GM13976 (cell line): ENCODE data around the gene NF1.

Experiments used
- DNase-seq: peaks from one replicate; pipeline ENCODE4 v3.0.0; 2012; ENCODE audit warnings: low spot score
- CTCF ChIP-seq: IDR thresholded peaks from 2 replicates; pipeline ENCODE4 v1.5.1; 2012; ENCODE audit warnings: borderline replicate concordance, mild to moderate bottlenecking; ENCODE audit not compliant: insufficient read depth; ENCODE audit errors: extremely low read depth, missing control alignments, control extremely low read depth
- in situ Hi-C: fragments of 300-500 bp; cut with MboI; formaldehyde crosslinking; loops from one replicate; pipeline ENCODE4 v1.12.0; 2022; ENCODE audit warnings: low sequenced_read_pairs, mixed read lengths, inconsistent platforms; ENCODE audit not compliant: unreplicated experiment

The NF1 gene

GRCh38 chr17:31291820-31292219 lies 197.0 kb downstream of the NF1 start:
- DNase-seq: no peak
- in situ Hi-C loops: no loop called here
- TF ChIP-seq CTCF: no peak

- in situ Hi-C loops: no loop called here
- no peak for TF ChIP-seq CTCF
Observed at GRCh38 chr17:31293581-31293980, 198.8 kb downstream of the NF1 start.

GRCh38 chr17:31294231-31294630 lies 199.5 kb downstream of the NF1 start:
- no peak for DNase-seq
- in situ Hi-C loops: no loop called here
- TF ChIP-seq CTCF: no peak

More at GRCh38 chr17:31293581-31293980, 198.8 kb downstream of the NF1 start:
- no peak for DNase-seq

GRCh38 chr17:31294820-31295488 lies 200.2 kb downstream of the NF1 start:
- no peak for TF ChIP-seq CTCF
- no peak for DNase-seq
- in situ Hi-C loops: no loop called here

- DNase-seq: no peak
- TF ChIP-seq CTCF: no peak
- in situ Hi-C loops: no loop called here
Observed at GRCh38 chr17:31295489-31295871, 200.7 kb downstream of the NF1 start.

GRCh38 chr17:31296142-31296541 lies 201.4 kb downstream of the NF1 start:
- no peak for DNase-seq
- no peak for TF ChIP-seq CTCF
- in situ Hi-C loops: no loop called here
